GM19467 (cell line): ENCODE measurements around the gene ANAPC2.

Source experiments
- ATAC-seq: cut with Tn5 transposase; IDR thresholded peaks from one replicate; pipeline ENCODE4 v1.9.1; 2021; ENCODE audit warnings: mild to moderate bottlenecking, moderate library complexity; ENCODE audit not compliant: unreplicated experiment

Gene ANAPC2

DNA sequence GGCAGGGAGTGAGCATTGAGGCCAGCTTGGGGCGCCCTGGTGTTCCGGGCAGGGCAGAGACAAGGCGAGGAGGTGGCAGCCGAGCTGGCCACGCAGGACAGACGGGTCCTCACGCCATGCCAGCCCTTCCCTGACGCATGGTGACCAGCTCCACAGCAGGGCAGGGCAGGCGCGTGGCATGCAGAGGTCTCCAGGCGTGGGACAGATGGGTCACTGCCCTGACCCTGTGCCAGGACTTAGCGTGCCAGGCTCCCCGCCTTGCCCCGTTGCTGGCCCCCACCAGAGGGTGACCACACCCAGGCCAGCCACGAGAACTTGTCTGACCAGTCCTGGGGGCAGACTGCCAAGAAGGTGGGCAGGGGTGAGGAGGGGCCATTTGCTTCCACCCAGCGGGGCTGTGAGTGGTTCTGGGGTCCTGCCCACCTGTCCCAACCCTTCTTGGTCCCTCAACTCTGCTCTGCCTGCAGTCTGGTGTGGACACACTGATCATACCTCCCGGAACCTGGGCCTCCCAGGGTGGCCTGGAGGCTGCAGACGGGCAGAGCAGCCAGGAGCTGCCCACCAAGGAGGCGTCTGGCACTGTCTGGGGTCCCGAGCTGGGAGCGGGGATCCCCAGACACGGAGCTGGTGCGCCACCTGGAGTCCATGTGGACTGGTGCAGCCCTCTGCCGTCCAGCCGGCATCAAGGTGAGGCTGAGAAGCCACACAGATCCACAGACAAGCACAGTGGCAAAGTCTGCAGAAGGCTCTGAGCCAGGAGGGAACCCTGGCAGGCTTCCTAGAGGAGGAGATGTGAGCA, 38.9 kb upstream of the ANAPC2 start, which contains the start of gene RNF224:
Gene RNF224 (plus strand): TSS at position 449 of the 799 bp plus-strand sequence. CDS start 834 bp downstream, outside the sequence.
- ATAC-seq = no peak

DNA sequence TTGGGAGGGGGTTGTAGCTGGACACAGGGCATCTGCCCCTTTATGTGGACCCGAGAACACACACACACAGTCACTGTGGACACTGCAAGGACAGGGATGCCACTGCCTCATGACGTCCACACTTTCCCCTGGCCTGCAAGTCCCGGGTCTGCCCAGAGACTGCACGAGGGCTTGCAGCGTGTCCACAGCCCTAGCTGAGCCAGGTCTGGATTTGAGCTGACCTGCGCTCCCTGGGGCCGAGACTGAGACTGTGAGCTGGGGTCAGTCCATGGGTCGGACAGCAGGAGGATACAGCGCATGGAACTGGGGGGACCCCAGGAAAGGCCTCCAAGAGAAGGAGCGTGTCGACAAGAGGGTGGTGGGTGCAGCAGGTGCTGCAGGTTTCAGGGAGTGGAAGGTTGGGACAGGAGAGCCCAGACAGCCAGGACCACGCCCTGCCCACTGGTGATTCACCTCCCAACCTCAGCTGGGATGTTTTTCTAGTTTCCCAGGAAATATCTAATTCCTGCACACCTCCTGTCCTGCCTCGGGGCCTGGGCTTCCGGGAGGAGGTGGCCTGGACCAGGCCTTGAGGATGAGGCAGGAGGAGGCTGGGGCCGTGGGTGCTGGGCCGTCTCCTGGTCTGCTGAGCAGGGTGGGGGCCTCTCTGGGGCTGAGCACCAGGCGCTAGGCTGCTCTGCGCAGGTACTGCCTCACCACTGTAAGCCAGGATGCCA, 38.1 kb upstream of the ANAPC2 start:
- no peak for ATAC-seq

- no peak for ATAC-seq
These were observed 37.5 kb upstream of the ANAPC2 start for GRCh38 chr9:137225699-137226331.

GRCh38 chr9:137224830-137225694, 36.7 kb upstream of the ANAPC2 start, which contains the start of gene CYSRT1:
TSS of gene CYSRT1 (plus strand) at chr9:137225174. CDS start at chr9:137225622, 448 bp downstream.
- ATAC-seq = no peak

GRCh38 chr9:137223078-137223970, 35.0 kb upstream of the ANAPC2 start:
- peak; percentile 74 for ATAC-seq

- no peak for ATAC-seq
These were observed 34.1 kb upstream of the ANAPC2 start, which contains the start of gene RNF208 for GRCh38 chr9:137222190-137223077. TSS of gene RNF208 (minus strand) at chr9:137222240. CDS start at chr9:137221212, 1,028 bp downstream.

DNA sequence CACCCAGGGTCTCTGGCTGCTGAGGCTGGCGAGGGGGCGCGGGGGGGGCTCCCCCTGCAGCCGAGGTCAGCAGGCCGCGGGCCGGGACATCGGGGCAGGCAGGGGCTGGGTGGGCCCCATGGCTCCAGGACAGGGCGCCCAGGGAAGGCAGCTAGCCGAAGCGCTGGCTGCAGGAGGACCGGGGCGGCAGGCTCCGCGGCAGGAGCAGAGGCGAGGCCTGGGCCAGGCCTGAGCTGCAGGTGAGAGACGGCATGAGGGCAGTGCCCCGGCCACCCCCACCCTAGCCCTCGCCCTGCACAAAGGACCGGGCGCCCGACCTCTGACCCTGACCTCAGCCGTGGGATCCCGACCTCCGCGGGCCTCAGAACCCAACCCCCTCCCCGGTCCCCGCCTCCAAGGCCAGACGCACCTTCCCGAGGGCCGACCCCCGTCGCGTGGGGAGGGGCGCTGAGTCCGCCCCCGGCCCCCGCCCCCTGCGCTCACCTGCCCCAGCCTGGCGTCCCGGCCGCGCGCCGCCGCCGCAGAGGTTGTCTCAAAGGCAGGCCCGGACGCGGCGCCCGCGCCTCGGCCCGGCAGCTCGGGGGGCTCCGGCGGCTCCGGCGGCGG, 33.2 kb upstream of the ANAPC2 start:
- no peak for ATAC-seq

DNA sequence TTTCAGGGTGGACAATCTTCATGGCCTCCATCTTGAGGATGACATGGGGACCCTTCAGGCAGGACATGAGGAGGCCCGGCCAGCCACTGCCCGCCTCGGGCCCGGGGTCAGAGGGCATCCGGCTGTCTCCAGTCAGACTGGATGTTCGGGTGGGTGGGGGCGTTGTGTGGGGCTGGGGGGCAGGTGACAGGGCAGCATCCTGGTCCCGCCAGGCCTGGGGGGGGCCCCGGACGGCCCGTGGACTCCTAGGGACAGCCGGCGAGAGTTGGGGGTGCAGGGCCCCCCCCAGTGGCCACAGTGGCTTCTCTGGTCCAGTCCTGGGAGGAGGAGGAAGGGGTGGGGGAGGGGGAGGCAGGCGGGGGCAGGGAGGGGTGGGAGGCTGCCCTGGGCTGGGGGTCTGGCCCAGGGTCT, 32.7 kb upstream of the ANAPC2 start:
- no peak for ATAC-seq

GRCh38 chr9:137220317-137221094, 32.1 kb upstream of the ANAPC2 start:
- no peak for ATAC-seq

DNA sequence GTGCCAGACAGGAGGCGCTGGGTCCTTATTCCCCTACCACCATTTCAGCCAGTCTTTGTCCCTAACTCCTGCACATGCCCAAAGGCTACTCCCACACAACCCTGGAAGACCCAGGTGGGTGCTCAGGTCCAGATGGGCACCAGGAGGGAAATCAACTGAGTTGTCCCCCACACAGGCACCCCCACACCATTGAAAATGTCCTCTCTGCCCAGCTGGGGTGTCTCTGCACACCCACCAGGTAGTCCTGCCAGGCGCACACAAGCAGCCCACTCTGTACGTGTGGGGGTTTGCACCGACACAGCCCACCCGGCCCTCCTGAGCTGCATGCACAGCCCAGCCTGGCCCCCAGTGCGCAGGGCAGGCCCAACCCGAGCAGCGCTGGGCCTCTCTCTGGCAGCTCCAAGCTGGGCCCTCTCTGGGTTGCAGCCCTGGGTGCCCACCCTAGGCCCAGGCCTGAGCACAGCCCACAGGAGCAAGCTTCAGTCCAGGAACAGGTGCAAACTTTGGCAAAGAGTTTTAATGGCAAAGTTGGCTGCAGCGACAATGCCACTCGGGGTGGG, 31.5 kb upstream of the ANAPC2 start:
- ATAC-seq = no peak

GRCh38 chr9:137218754-137219271, 30.5 kb upstream of the ANAPC2 start:
- ATAC-seq = no peak

DNA sequence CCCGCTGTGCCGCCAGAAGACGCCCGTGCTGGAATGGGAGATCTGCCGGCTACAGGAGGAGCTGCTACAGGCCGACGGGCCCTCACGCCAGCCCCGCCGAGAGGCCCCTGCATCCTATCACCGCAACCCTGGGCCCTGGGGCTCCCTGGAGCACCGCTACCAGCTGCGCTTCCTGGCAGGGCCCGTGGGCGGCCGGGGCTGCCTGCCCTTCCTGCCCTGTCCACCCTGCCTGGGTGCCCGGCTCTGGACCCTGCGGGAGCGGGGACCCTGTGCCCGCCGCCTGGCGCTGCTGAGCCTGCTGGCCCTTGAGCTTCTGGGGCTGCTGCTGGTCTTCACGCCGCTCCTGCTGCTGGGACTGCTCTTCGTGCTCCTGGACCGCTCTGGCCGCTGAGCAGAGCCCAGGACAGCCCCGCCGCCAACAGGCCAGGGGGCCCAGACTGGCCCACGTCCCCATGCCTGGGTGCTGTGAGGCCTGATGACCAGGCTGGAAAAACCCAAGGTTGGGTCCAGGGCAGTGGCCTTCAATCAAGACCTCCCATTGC, 29.9 kb upstream of the ANAPC2 start:
- no peak for ATAC-seq

DNA sequence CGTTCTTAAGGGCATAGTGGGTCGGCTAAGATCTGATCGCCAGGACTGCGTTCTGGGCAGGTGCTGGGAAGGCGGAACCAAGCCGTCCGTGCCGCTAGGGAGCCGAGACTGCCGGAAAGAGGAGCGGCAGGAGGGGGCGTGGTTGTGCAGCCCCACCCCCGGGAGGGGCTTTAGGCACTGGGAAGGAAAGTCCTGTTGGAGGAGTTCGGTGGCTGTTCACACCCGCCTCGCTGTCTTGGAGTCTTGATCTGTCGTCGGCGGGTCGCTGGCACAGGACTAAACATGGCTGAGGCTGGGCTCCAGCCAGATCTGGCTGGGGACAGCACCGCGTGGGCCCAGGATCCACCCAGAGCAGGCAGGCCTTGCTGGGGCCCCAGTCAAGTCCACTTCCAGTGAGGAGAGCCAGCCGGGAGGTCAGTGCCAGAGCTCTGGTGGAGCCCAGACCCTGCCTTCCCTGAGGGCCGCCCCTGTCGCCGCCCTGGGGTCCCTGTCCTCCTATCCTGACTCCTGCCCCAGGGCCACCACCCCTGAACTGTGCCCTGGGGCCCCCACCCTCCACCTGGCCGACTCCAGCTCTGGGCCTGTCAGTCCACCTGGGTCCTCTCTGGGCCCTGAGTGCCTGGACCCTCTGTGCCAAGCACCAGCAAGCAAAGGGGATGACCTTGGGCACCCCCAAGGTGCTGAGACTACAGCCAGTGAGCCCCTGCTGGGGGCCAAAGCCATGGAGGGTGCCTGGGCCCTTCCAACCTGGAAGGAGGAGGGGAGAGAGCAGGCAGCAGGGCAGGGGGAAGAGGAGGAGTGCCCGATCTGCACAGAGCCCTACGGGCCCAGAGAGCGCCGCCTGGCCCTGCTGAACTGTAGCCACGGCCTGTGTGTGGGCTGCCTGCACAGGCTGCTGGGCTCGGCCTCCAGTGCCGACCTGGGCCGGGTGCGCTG, 29.2 kb upstream of the ANAPC2 start:
- ATAC-seq = no peak

GRCh38 chr9:137216188-137216965, 28.0 kb upstream of the ANAPC2 start:
- no peak for ATAC-seq
